Measurements from ENCODE around the gene ELP2.
"Not testable (repeated sequence)": the region's sequence is repeated elsewhere in the genome, so short reads cannot be mapped to it uniquely, and the experiment has no call there.

The ELP2 gene

GRCh38 chr18:36167692-36168218 lies 38.1 kb downstream of the ELP2 start:
- FAIRE-seq, result no peak

GRCh38 chr18:36168296-36168695 lies 38.6 kb downstream of the ELP2 start:
- FAIRE-seq, result not testable (repeated sequence)

GRCh38 chr18:36169938-36170337 lies 40.2 kb downstream of the ELP2 start:
- FAIRE-seq, result no peak

GRCh38 chr18:36175481-36175880 lies 45.8 kb downstream of the ELP2 start:
- no peak for FAIRE-seq

- FAIRE-seq, result no peak
These were observed 46.5 kb downstream of the ELP2 start for GRCh38 chr18:36176177-36176584.

- no peak for FAIRE-seq
These were observed 47.0 kb downstream of the ELP2 start for GRCh38 chr18:36176711-36177110.

GRCh38 chr18:36177913-36178312 lies 48.2 kb downstream of the ELP2 start:
- no peak for FAIRE-seq

- FAIRE-seq, result no peak
These were observed 50.1 kb downstream of the ELP2 start for GRCh38 chr18:36179562-36180355.

- no peak for FAIRE-seq
These were observed 51.7 kb downstream of the ELP2 start for GRCh38 chr18:36181441-36181840.

- no peak for FAIRE-seq
These were observed 52.3 kb downstream of the ELP2 start for GRCh38 chr18:36181898-36182506.

GRCh38 chr18:36183033-36183432 lies 53.3 kb downstream of the ELP2 start:
- no peak for FAIRE-seq

- no peak for FAIRE-seq
These were observed 54.3 kb downstream of the ELP2 start for GRCh38 chr18:36183987-36184386.

GRCh38 chr18:36185157-36185556 lies 55.5 kb downstream of the ELP2 start:
- no peak for FAIRE-seq

- FAIRE-seq, result no peak
These were observed 56.3 kb downstream of the ELP2 start for GRCh38 chr18:36185901-36186460.

- FAIRE-seq, result no peak
These were observed 56.9 kb downstream of the ELP2 start for GRCh38 chr18:36186461-36187192.

- FAIRE-seq, result no peak
These were observed 57.6 kb downstream of the ELP2 start, which contains the start of gene MOCOS for GRCh38 chr18:36187193-36187825. TSS of gene MOCOS (plus strand) at chr18:36187497. CDS start at chr18:36187540, 43 bp downstream.

GRCh38 chr18:36187826-36188721 lies 58.4 kb downstream of the ELP2 start:
- FAIRE-seq, result no peak

- no peak for FAIRE-seq
These were observed 59.2 kb downstream of the ELP2 start for GRCh38 chr18:36188916-36189315.

- no peak for FAIRE-seq
These were observed 59.8 kb downstream of the ELP2 start for GRCh38 chr18:36189486-36189885.

GRCh38 chr18:36191286-36191685 lies 61.6 kb downstream of the ELP2 start:
- FAIRE-seq, result no peak

- FAIRE-seq, result no peak
These were observed 62.0 kb downstream of the ELP2 start for GRCh38 chr18:36191711-36192110.
